HepG2 (cell line): ENCODE measurements around the gene TK1. TPM values are rescaled to one million over a fixed set of nuclear protein-coding genes. Genes with fewer than 3 reads are reported as not detected.
A peak's percentile ranks its signal among the peaks of the same experiment; 100 is the strongest.

Source experiments
- GFI1 ChIP-seq: sonication (generic); formaldehyde crosslinking; IDR thresholded peaks from 2 replicates; pipeline ENCODE4 v1.5.0; 2020; ENCODE audit warnings: missing genetic modification reagents, mild to moderate bottlenecking, borderline replicate concordance
- GPN1 ChIP-seq: sonication (generic); formaldehyde crosslinking; IDR thresholded peaks from 2 replicates; pipeline ENCODE4 v1.5.1; 2020; ENCODE audit warnings: missing genetic modification reagents, borderline replicate concordance
- HMGXB4 ChIP-seq, 2 experiments: sonication (generic) in 1 of 2; formaldehyde crosslinking in 1 of 2; IDR thresholded peaks; 2 replicates each; pipeline versions ENCODE4 v1.4.0 to v1.6.1; 2018 to 2020; ENCODE audit warnings: missing genetic modification reagents in 2 of 2, borderline replicate concordance in 1 of 2, low read depth in 1 of 2, mild to moderate bottlenecking in 1 of 2, missing biosample characterization in 1 of 2
- KMT2A ChIP-seq: sonication (generic); formaldehyde crosslinking; IDR thresholded peaks from 2 replicates; pipeline ENCODE4 v1.4.0; 2020; ENCODE audit warnings: missing genetic modification reagents
- MLX ChIP-seq: IDR thresholded peaks from 2 replicates; pipeline ENCODE4 v1.6.1; 2016
- NKX3-1 ChIP-seq: sonication (generic); formaldehyde crosslinking; IDR thresholded peaks from 2 replicates; pipeline ENCODE4 v1.5.0; 2020; ENCODE audit warnings: missing genetic modification reagents
- RFX3 ChIP-seq: IDR thresholded peaks from 2 replicates; pipeline ENCODE4 v1.6.1; 2016; ENCODE audit warnings: missing biosample characterization, missing genetic modification reagents
- SAP130 ChIP-seq: IDR thresholded peaks from 2 replicates; pipeline ENCODE4 v1.6.1; 2016; ENCODE audit warnings: low read depth
- SKI ChIP-seq: fragments of 450-650 bp; IDR thresholded peaks from one replicate; pipeline ENCODE4 v1.6.1; 2018; ENCODE audit warnings: mild to moderate bottlenecking; ENCODE audit not compliant: partially characterized antibody
- STAT6 ChIP-seq: sonication (generic); formaldehyde crosslinking; IDR thresholded peaks from 2 replicates; pipeline ENCODE4 v1.4.0; 2020; ENCODE audit warnings: missing genetic modification reagents, mild to moderate bottlenecking, borderline replicate concordance
- TP53 ChIP-seq: sonication (generic); formaldehyde crosslinking; conservative IDR thresholded peaks from 2 replicates; pipeline ENCODE4 v1.4.0; 2020; ENCODE audit warnings: missing genetic modification reagents
- XRCC5 ChIP-seq: fragments of 200-400 bp; formaldehyde crosslinking; optimal IDR thresholded peaks from 2 replicates; pipeline ENCODE3; 2017; ENCODE audit warnings: mild to moderate bottlenecking, low read length
- YEATS2 ChIP-seq: sonication (generic); formaldehyde crosslinking; IDR thresholded peaks from 2 replicates; pipeline ENCODE4 v1.4.0; 2020; ENCODE audit warnings: missing genetic modification reagents, borderline replicate concordance
- ZFP1 ChIP-seq: IDR thresholded peaks from 2 replicates; pipeline ENCODE4 v1.6.1; 2016
- ZNF10 ChIP-seq: sonication (generic); formaldehyde crosslinking; IDR thresholded peaks from 2 replicates; pipeline ENCODE4 v1.4.0; 2020; ENCODE audit warnings: mild to moderate bottlenecking, low read depth, missing genetic modification reagents, borderline replicate concordance
- ZNF33B ChIP-seq: sonication (generic); formaldehyde crosslinking; IDR thresholded peaks from 2 replicates; pipeline ENCODE4 v1.5.1; 2020; ENCODE audit warnings: mild to moderate bottlenecking, missing genetic modification reagents
- ZNF530 ChIP-seq: sonication (generic); formaldehyde crosslinking; IDR thresholded peaks from 2 replicates; pipeline ENCODE4 v1.5.0; 2020; ENCODE audit warnings: low read depth, mild to moderate bottlenecking, missing genetic modification reagents
- ZNF543 ChIP-seq: sonication (generic); formaldehyde crosslinking; IDR thresholded peaks from 2 replicates; pipeline ENCODE4 v1.4.0; 2020; ENCODE audit warnings: mild to moderate bottlenecking, missing genetic modification reagents
- ZNF891 ChIP-seq: sonication (generic); formaldehyde crosslinking; IDR thresholded peaks from 2 replicates; pipeline ENCODE4 v1.5.0; 2020; ENCODE audit warnings: mild to moderate bottlenecking, missing genetic modification reagents
- polyA plus RNA-seq, 8 experiments: library from polyadenylated mRNA; depleted of rRNA in 3 of 8; stranded (reverse) in 7 of 8; unstranded in 1 of 8; fragments of >200 nt; fragmentation: Illumina TruSeq in 4 of 8; extraction: Trizol in 4 of 8; gene quantifications; 2 replicates each; pipeline versions ENCODE4 v1.2.1 to v1.2.3, GENCODE V29; 2011 to 2016; ENCODE audit warnings: low read depth in 4 of 8, missing spikeins in 1 of 8, mixed read lengths in 1 of 8; ENCODE audit not compliant: insufficient read depth in 1 of 8
- total RNA-seq, 5 experiments: library from RNA; depleted of rRNA; stranded (reverse); fragments of >200 nt; fragmentation: Illumina TruSeq; extraction: Trizol; gene quantifications; 2 replicates each; pipeline ENCODE4 v1.2.3, GENCODE V29; 2016; ENCODE audit warnings: low read depth in 1 of 5
- TF ChIP-seq, protein P1 (sequence below), 2 experiments: sonication (generic) in 1 of 2; formaldehyde crosslinking in 1 of 2; IDR thresholded peaks; 2 replicates each; pipeline versions ENCODE4 v1.5.1 to v1.6.1; 2011 to 2020; ENCODE audit warnings: borderline replicate concordance in 1 of 2, low read depth in 1 of 2, low read length in 1 of 2, mild to moderate bottlenecking in 1 of 2, missing genetic modification reagents in 1 of 2, moderate library complexity in 1 of 2
- TF ChIP-seq, protein P2 (sequence below): IDR thresholded peaks from 2 replicates; pipeline ENCODE4 v1.6.1; 2016; ENCODE audit warnings: missing compliant biosample characterization, missing genetic modification reagents, borderline replicate concordance

Gene TK1
- total and polyA plus RNA-seq, 2 of the 13 experiments (the other 11 are each of a cell fraction or from before 2014, with no cell fraction given) = 45.0 to 96.0 TPM

DNA sequence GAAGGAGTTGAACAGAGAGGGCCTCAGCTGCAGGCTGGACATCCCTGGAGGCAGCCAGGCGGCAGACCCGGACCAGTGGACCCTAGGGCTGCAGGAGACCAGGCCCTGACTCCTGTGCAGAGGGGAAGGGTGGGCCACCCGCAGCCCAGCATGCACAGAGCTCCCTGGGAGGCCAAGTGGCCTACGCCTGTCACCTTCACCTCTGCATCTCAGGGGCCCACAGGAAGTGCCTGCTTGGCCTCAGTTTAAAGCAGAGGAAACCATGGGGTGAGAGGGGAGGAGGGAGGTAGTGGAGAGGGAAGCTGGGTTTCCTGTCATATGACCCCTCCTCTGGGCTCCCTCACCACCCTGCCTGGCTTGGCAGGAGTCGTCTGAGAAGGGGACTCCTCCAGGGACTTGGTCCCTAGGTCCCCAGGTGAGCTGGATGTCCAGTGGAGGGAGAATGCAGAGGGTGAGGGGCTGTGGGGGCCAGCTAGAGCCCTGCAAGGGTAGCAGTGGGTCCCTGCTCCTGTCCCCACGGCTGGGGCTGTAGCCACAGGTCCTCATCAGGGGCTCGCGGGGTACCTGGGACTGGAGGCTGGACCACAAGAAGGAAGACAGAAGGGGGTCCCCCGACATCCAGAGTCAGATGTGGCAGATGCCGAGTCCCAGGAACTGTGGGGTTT, 56.3 kb downstream of the TK1 start, which contains the start of gene TMC8 (continued):
- no peak; the same call in 1 of the 2 replicates for TF ChIP-seq GFI1 (CRISPR knock-in tag)
- TF ChIP-seq SKI = no peak
- TF ChIP-seq, protein P1, sequence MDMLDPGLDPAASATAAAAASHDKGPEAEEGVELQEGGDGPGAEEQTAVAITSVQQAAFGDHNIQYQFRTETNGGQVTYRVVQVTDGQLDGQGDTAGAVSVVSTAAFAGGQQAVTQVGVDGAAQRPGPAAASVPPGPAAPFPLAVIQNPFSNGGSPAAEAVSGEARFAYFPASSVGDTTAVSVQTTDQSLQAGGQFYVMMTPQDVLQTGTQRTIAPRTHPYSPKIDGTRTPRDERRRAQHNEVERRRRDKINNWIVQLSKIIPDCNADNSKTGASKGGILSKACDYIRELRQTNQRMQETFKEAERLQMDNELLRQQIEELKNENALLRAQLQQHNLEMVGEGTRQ (IDR thresholded peaks at IDR 0.05; ENCODE audit: low read depth, low read length) = no peak
- TF ChIP-seq, protein P1 (CRISPR knock-in tag; IDR thresholded peaks at IDR 0.05; ENCODE audit: borderline replicate concordance) = 0 out of 2 replicates have a peak, but pooled peaks have one; percentile 31
- no peak for TF ChIP-seq RFX3 (CRISPR knock-in tag)
- no peak for TF ChIP-seq ZNF891 (CRISPR knock-in tag)
- no peak for TF ChIP-seq STAT6 (CRISPR knock-in tag)
- TF ChIP-seq ZNF543 (CRISPR knock-in tag) = no peak
- TF ChIP-seq YEATS2 (CRISPR knock-in tag) = peak; percentile 78; the same call in 1 of the 2 replicates
- TF ChIP-seq NKX3-1 = no peak
- TF ChIP-seq GPN1 (CRISPR knock-in tag) = no peak
- no peak for TF ChIP-seq ZFP1
- no peak for TF ChIP-seq ZNF10 (CRISPR knock-in tag)
- peak; percentile 86; the same call in 1 of the 2 replicates for TF ChIP-seq MLX (CRISPR knock-in tag)
- no peak for TF ChIP-seq KMT2A (CRISPR knock-in tag)
- TF ChIP-seq TP53 (CRISPR knock-in tag) = no peak
- TF ChIP-seq, protein P2, sequence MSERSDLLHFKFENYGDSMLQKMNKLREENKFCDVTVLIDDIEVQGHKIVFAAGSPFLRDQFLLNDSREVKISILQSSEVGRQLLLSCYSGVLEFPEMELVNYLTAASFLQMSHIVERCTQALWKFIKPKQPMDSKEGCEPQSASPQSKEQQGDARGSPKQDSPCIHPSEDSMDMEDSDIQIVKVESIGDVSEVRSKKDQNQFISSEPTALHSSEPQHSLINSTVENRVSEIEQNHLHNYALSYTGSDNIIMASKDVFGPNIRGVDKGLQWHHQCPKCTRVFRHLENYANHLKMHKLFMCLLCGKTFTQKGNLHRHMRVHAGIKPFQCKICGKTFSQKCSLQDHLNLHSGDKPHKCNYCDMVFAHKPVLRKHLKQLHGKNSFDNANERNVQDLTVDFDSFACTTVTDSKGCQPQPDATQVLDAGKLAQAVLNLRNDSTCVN (CRISPR knock-in tag) = no peak
- peak; percentile 90 for TF ChIP-seq SAP130 (CRISPR knock-in tag)
- no peak; a peak in 1 of 4 replicates for TF ChIP-seq HMGXB4 (CRISPR knock-in tag; IDR thresholded peaks at IDR 0.05; ENCODE audit: borderline replicate concordance in 1 of 2, low read depth in 1 of 2)
- TF ChIP-seq ZNF33B (CRISPR knock-in tag) = no peak
- TF ChIP-seq XRCC5 = peak; percentile 18
- TF ChIP-seq ZNF530 = no peak
